H1 (cell line): ENCODE results near the gene LDLRAD4. TPM values are rescaled to one million over a fixed set of nuclear protein-coding genes. Genes with fewer than 3 reads are reported as not detected.

Experiments
- CTCF ChIA-PET: fragments of 300-600 bp; sonication (Branson Sonifier 250); formaldehyde crosslinking; loops from one replicate; lab custom pipeline; 2021; ENCODE audit not compliant: partially characterized antibody; lab: Charles Lee
- POLR2A ChIA-PET: fragments of 300-600 bp; sonication (Branson Sonifier 250); formaldehyde crosslinking; loops from one replicate; lab custom pipeline; 2021; ENCODE audit warnings: inconsistent platforms; ENCODE audit not compliant: partially characterized antibody; lab: Charles Lee
- DNase-seq, 2 experiments: peaks; one replicate each; pipeline versions ENCODE4 v3.0.0 to v3.0.0-alpha.2; 2010 to 2022; ENCODE audit warnings: low spot score in 2 of 2, low read depth in 1 of 2, mixed read lengths in 1 of 2
- FAIRE-seq: peaks from 2 replicates; lab custom pipeline; 2011; peaks lifted over from hg19 to GRCh38; lab: Jason Lieb, UNC
- H2AFZ ChIP-seq: 2 replicates; pipeline ENCODE4 v1.8.1; 2012; ENCODE audit warnings: low read length, inconsistent platforms
- H2AK5ac ChIP-seq: 2 replicates; pipeline ENCODE4 v1.6.1; 2013; ENCODE audit warnings: low read depth, low read length
- H2BK120ac ChIP-seq: replicated peaks from 2 replicates; pipeline ENCODE3; 2013; ENCODE audit warnings: low read depth, low read length, inconsistent platforms
- H2BK12ac ChIP-seq: 2 replicates; pipeline ENCODE4 v1.6.1; 2013; ENCODE audit warnings: low read depth, low read length
- H2BK15ac ChIP-seq: 2 replicates; pipeline ENCODE4 v1.6.1; 2013; ENCODE audit warnings: low read length
- H2BK20ac ChIP-seq: 2 replicates; pipeline ENCODE4 v1.6.1; 2013; ENCODE audit warnings: low read length
- H2BK5ac ChIP-seq: 2 replicates; pipeline ENCODE4 v1.6.1; 2013; ENCODE audit warnings: low read depth, low read length
- H3K14ac ChIP-seq: 2 replicates; pipeline ENCODE4 v1.6.1; 2013; ENCODE audit warnings: inconsistent platforms; ENCODE audit not compliant: insufficient read length
- H3K18ac ChIP-seq: 2 replicates; pipeline ENCODE4 v1.6.1; 2013; ENCODE audit warnings: low read length; ENCODE audit errors: extremely low read depth
- H3K23ac ChIP-seq: 2 replicates; pipeline ENCODE4 v1.6.1; 2013; ENCODE audit warnings: inconsistent platforms; ENCODE audit not compliant: insufficient read length
- H3K23me2 ChIP-seq: 2 replicates; pipeline ENCODE4 v1.6.1; 2013; ENCODE audit warnings: low read depth, low read length
- H3K27ac ChIP-seq: 2 replicates; pipeline ENCODE4 v1.6.1; 2011; ENCODE audit warnings: low read depth, low read length, inconsistent platforms
- H3K27me3 ChIP-seq, 4 experiments: replicated peaks in 1 of 4; 1 replicate in 1 of 4; 2 replicates in 3 of 4; pipeline versions ENCODE4 v1.6.1 to v1.8.1; 2011 to 2013; ENCODE audit warnings: low read length in 3 of 4, mild to moderate bottlenecking in 3 of 4, inconsistent platforms in 2 of 4, mixed read lengths in 2 of 4, moderate library complexity in 1 of 4; ENCODE audit not compliant: control insufficient read depth in 3 of 4, insufficient read depth in 3 of 4; ENCODE audit errors: extremely low read depth in 1 of 4
- H3K36me3 ChIP-seq, 4 experiments: 2 replicates each; pipeline versions ENCODE4 v1.6.1 to v1.8.1; 2011 to 2013; ENCODE audit warnings: mild to moderate bottlenecking in 4 of 4, low read length in 3 of 4, moderate library complexity in 2 of 4, control low read depth in 1 of 4, inconsistent platforms in 1 of 4; ENCODE audit not compliant: insufficient read depth in 4 of 4, control insufficient read depth in 2 of 4
- H3K4ac ChIP-seq: replicated peaks from 2 replicates; pipeline ENCODE3; 2013; ENCODE audit warnings: low read length, low read depth, mixed read lengths, inconsistent platforms; ENCODE audit not compliant: insufficient read length
- H3K4me1 ChIP-seq, 4 experiments: replicated peaks in 1 of 4; 1 replicate in 1 of 4; 2 replicates in 3 of 4; pipeline versions ENCODE4 v1.6.1 to v1.8.1; 2011 to 2013; ENCODE audit warnings: low read length in 3 of 4, inconsistent platforms in 2 of 4, mixed read lengths in 1 of 4; ENCODE audit not compliant: insufficient read depth in 4 of 4, control insufficient read depth in 3 of 4
- H3K4me2 ChIP-seq, 2 experiments: 2 replicates each; pipeline versions ENCODE4 v1.6.1 to v1.8.1; 2011 to 2013; ENCODE audit warnings: low read depth in 2 of 2, low read length in 2 of 2, control low read depth in 1 of 2, inconsistent platforms in 1 of 2, mild to moderate bottlenecking in 1 of 2; ENCODE audit not compliant: insufficient read depth in 1 of 2
- H3K4me3 ChIP-seq, 4 experiments: fragments of 200-600, 300-600 bp in 1 of 4; sonication (generic), shearing (Covaris generic), sonication (Bioruptor Twin) in 1 of 4; 2 replicates each; pipeline versions ENCODE4 v1.5.1 to v1.8.1; 2011 to 2016; ENCODE audit warnings: low read length in 4 of 4, low read depth in 3 of 4, control low read depth in 2 of 4, inconsistent platforms in 2 of 4, mild to moderate bottlenecking in 2 of 4, mixed read lengths in 1 of 4, moderate library complexity in 1 of 4; ENCODE audit not compliant: insufficient read depth in 2 of 4; ENCODE audit errors: extremely low read depth in 1 of 4
- H3K56ac ChIP-seq: replicated peaks from 2 replicates; pipeline ENCODE3; 2013; ENCODE audit warnings: low read depth, mild to moderate bottlenecking, mixed read lengths, low read length, inconsistent platforms; ENCODE audit not compliant: insufficient read length
- H3K79me1 ChIP-seq: 2 replicates; pipeline ENCODE4 v1.6.1; 2013; ENCODE audit warnings: low read depth, low read length, control low read depth
- H3K79me2 ChIP-seq, 2 experiments: 2 replicates each; pipeline versions ENCODE4 v1.6.1 to v1.8.1; 2012 to 2013; ENCODE audit warnings: low read length in 2 of 2, mild to moderate bottlenecking in 2 of 2, inconsistent platforms in 1 of 2; ENCODE audit not compliant: insufficient read depth in 2 of 2, control insufficient read depth in 1 of 2
- H3K9ac ChIP-seq, 4 experiments: replicated peaks in 1 of 4; 1 replicate in 1 of 4; 2 replicates in 3 of 4; pipeline versions ENCODE4 v1.6.1 to v1.8.1; 2011 to 2013; ENCODE audit warnings: low read depth in 3 of 4, low read length in 3 of 4, control low read depth in 2 of 4, mild to moderate bottlenecking in 2 of 4, moderate library complexity in 2 of 4, inconsistent platforms in 1 of 4; ENCODE audit errors: extremely low read depth in 1 of 4
- H3K9me3 ChIP-seq, 2 experiments: 2 replicates each; pipeline versions ENCODE4 v1.6.1 to v1.8.1; 2012 to 2013; ENCODE audit warnings: mild to moderate bottlenecking in 2 of 2, moderate library complexity in 2 of 2, control low read depth in 1 of 2, inconsistent platforms in 1 of 2, low read depth in 1 of 2, low read length in 1 of 2, mixed read lengths in 1 of 2; ENCODE audit not compliant: insufficient read depth in 2 of 2
- H4K20me1 ChIP-seq, 2 experiments: replicated peaks in 1 of 2; 2 replicates each; pipeline versions ENCODE3 to v1.8.1; 2011 to 2013; ENCODE audit warnings: inconsistent platforms in 2 of 2, low read length in 2 of 2, mild to moderate bottlenecking in 1 of 2; ENCODE audit not compliant: insufficient read depth in 2 of 2, control insufficient read depth in 1 of 2
- H4K5ac ChIP-seq: 2 replicates; pipeline ENCODE4 v1.6.1; 2013; ENCODE audit warnings: low read length, low read depth, mixed read lengths, inconsistent platforms; ENCODE audit not compliant: insufficient read length
- H4K8ac ChIP-seq: 2 replicates; pipeline ENCODE4 v1.8.0; 2013; ENCODE audit warnings: mild to moderate bottlenecking, moderate library complexity, low read length, inconsistent platforms; ENCODE audit not compliant: insufficient read depth; ENCODE audit errors: extremely low read depth
- H4K91ac ChIP-seq: replicated peaks from 2 replicates; pipeline ENCODE3; 2013; ENCODE audit warnings: low read length, mixed read lengths, inconsistent platforms; ENCODE audit not compliant: insufficient read length
- CEBPB ChIP-seq: IDR thresholded peaks from 2 replicates; pipeline ENCODE4 v1.6.1; 2012; ENCODE audit warnings: low read depth, low read length
- KDM4A ChIP-seq: IDR thresholded peaks from one replicate; pipeline ENCODE4 v1.7.1; 2012; ENCODE audit warnings: low read depth, mild to moderate bottlenecking, moderate library complexity, low read length, inconsistent platforms; ENCODE audit not compliant: severe bottlenecking
- KDM5A ChIP-seq: fragments of 200-600 bp; IDR thresholded peaks from 2 replicates; pipeline ENCODE4 v1.7.1; 2012; ENCODE audit warnings: mild to moderate bottlenecking, low read length, inconsistent platforms, mixed read lengths
- MAFK ChIP-seq: IDR thresholded peaks from 2 replicates; pipeline ENCODE4 v1.6.1; 2012; ENCODE audit warnings: low read depth, mild to moderate bottlenecking, improper control_type of control experiment, low read length
- RNF2 ChIP-seq: fragments of 200-900, 300-1000 bp; sonication (generic); IDR thresholded peaks from 2 replicates; pipeline ENCODE4 v1.7.1; 2016; ENCODE audit warnings: borderline replicate concordance, low read depth, mild to moderate bottlenecking, antibody characterized with exemption, low read length; ENCODE audit not compliant: poor library complexity, severe bottlenecking; ENCODE audit errors: missing control alignments
- SIN3A ChIP-seq, 2 experiments: IDR thresholded peaks in 1 of 2; conservative IDR thresholded peaks in 1 of 2; 2 replicates each; pipeline ENCODE4 v1.6.1; 2011 to 2012; ENCODE audit warnings: low read length in 2 of 2, improper control_type of control experiment in 1 of 2, low read depth in 1 of 2, mild to moderate bottlenecking in 1 of 2
- SIRT6 ChIP-seq: IDR thresholded peaks from one replicate; pipeline ENCODE4 v1.7.1; 2012; ENCODE audit warnings: low read length, inconsistent platforms
- SIX5 ChIP-seq: IDR thresholded peaks from 2 replicates; pipeline ENCODE4 v1.6.1; 2011; ENCODE audit warnings: mild to moderate bottlenecking, low read depth, low read length
- TAF1 ChIP-seq: IDR thresholded peaks from 2 replicates; pipeline ENCODE4 v1.6.1; 2011; ENCODE audit warnings: mild to moderate bottlenecking, low read depth, low read length
- TEAD4 ChIP-seq: IDR thresholded peaks from 2 replicates; pipeline ENCODE4 v1.6.1; 2012; ENCODE audit warnings: low read depth, low read length, inconsistent platforms, mixed read lengths
- ZNF274 ChIP-seq: IDR thresholded peaks from 2 replicates; pipeline ENCODE4 v1.7.0; 2012; ENCODE audit warnings: low read length, borderline replicate concordance; ENCODE audit errors: extremely low read depth
- WGBS, 2 experiments: shearing (Covaris generic) in 1 of 2; methylation state at CpG; one replicate each; pipeline versions ENCODE4 v1.1.6 to v1.1.7; 2013 to 2015; ENCODE audit warnings: low lambda C conversion rate in 2 of 2, mixed read lengths in 2 of 2, inconsistent platforms in 1 of 2, low coverage in 1 of 2, missing lambda C conversion rate in 1 of 2; ENCODE audit not compliant: insufficient replicate concordance in 2 of 2, insufficient coverage in 1 of 2, insufficient read length in 1 of 2; ENCODE audit errors: extremely low coverage in 1 of 2, missing lambda C conversion rate in 1 of 2; 5-methylcytosine and 5-hydroxymethylcytosine counted together
- polyA plus RNA-seq, 7 experiments: library from polyadenylated mRNA; depleted of rRNA in 3 of 7; stranded (reverse) in 5 of 7; unstranded in 2 of 7; fragments of >200 nt in 5 of 7; fragments of 200-250 nt in 2 of 7; gene quantifications; 1 replicate in 5 of 7; 2 replicates in 1 of 7; 4 replicates in 1 of 7; pipeline versions ENCODE4 v1.2.1 to v1.2.3, GENCODE V29; 2011 to 2013; ENCODE audit warnings: missing spikeins in 2 of 7, mixed read lengths in 2 of 7
- total RNA-seq: library from RNA; stranded (reverse); fragmentation: NEBNext Ultra II Directional; extraction: Animal tissue kit (Norgen Biotek cat#: 25700); gene quantifications from 2 replicates; pipeline ENCODE4 v1.2.1, GENCODE V29; 2021

Gene LDLRAD4
- total and polyA plus RNA-seq, 2 of the 8 experiments (the other 6 are each of a cell fraction or from before 2014, with no cell fraction given) = 0.77 to 1.4 TPM

DNA sequence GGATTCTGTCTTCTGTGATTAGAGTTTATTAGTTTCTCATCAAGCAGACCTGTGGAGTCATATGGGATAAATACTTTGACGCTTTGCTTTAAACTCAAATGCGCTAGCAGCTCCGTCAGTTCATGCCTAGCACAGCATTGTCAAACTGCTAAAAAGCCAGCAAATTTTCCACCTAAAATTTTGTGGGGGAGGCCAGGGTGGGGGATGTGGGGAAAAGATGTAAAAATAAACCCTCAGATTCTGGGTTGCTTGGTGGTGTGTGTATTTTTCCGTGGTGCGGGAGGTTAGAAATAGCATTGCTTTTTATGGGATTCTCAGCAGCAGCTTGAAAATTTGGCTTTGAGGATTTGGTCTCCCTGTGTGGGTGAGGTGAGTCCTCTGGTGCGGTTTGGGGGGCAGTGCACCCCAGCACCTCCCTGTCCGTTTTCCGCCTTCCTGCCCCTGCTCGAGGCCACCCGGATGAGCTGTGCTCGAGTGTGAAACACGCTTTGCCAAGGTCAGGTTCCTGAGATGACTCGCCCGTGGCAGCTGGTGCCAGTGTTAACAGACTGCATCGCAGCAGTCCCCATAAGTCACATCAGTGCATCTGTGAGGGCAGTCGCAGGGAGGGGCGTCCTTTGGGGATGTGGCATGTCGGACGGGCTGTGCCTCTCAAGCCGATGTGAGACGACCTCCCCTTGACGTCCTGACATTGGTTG lies 65.9 kb downstream of the LDLRAD4 start:
- ChIA-PET POLR2A (no interaction called here), CTCF (no interaction called here)
- H3K4me3 ChIP-seq = no peak overlapping the region
- no peak overlapping the region for H3K23ac ChIP-seq
- TF ChIP-seq ZNF274 = no peak
- TF ChIP-seq KDM5A = no peak
- no peak for TF ChIP-seq TEAD4
- TF ChIP-seq MAFK = no peak
- TF ChIP-seq KDM4A = no peak
- TF ChIP-seq TAF1 = no peak
- no peak for TF ChIP-seq SIRT6
- TF ChIP-seq CEBPB = no peak
- TF ChIP-seq SIX5 = no peak
- TF ChIP-seq RNF2 = no peak
- TF ChIP-seq SIN3A (conservative IDR thresholded peaks at IDR 0.05 in 1 of 2, IDR thresholded peaks at IDR 0.05 in 1 of 2; ENCODE audit: low read depth in 1 of 2, low read length in 2 of 2) = no peak
- H3K56ac ChIP-seq = no peak overlapping the region
- no peaks in the 10 kb centered on the region; the same call in 1 of the 2 replicates for H3K23me2 ChIP-seq
- no peak overlapping the region for H3K4ac ChIP-seq
- H2BK5ac ChIP-seq = no peak overlapping the region
- H3K27me3 ChIP-seq = no peaks in the 10 kb centered on the region
- H2BK15ac ChIP-seq = no peak overlapping the region
- no peak overlapping the region for H2AK5ac ChIP-seq
- FAIRE-seq (no peak), DNase-seq (no peak)
- H4K5ac ChIP-seq = no peak overlapping the region
- no peaks in the 10 kb centered on the region for H4K20me1 ChIP-seq
- no peak overlapping the region for H3K4me2 ChIP-seq
- H3K36me3 ChIP-seq = no peaks in the 10 kb centered on the region
- no peak overlapping the region for H4K91ac ChIP-seq
- H2BK12ac ChIP-seq = no peak overlapping the region
- no peak overlapping the region for H2BK20ac ChIP-seq
- WGBS, 2 experiments = 89% methylated on average over 22 of the region's 22 CpGs; no CpG with 5 or more reads in 1 of the 2 experiments
- no peak overlapping the region for H3K27ac ChIP-seq
- H3K4me1 ChIP-seq = peaks cover 0 to 5% (median 0%) of the 10 kb centered on the region in 4 experiments; a peak in 1 of 7 replicates
- H3K79me1 ChIP-seq = no peaks in the 10 kb centered on the region
- no peak overlapping the region for H3K18ac ChIP-seq
- H3K14ac ChIP-seq = no peak overlapping the region
- no peaks in the 10 kb centered on the region for H3K79me2 ChIP-seq
- no peak overlapping the region for H2AFZ ChIP-seq
- H4K8ac ChIP-seq = no peak overlapping the region
- H3K9me3 ChIP-seq = no peaks in the 10 kb centered on the region
- no peak overlapping the region for H3K9ac ChIP-seq
- no peak overlapping the region for H2BK120ac ChIP-seq
